Stimulated activated CD8-positive, alpha-beta memory T cell treated with anti-CD3 and anti-CD28 coated beads, Interleukin-7, amount 100 ng/mL, for 48 hours (primary cell): ENCODE measurements around the gene IGLL1.

Source experiments
- DNase-seq, 2 donors: peaks; one replicate each; pipeline ENCODE4 v3.0.0-alpha.2; 2020; ENCODE audit warnings: low read depth in 1 of 2; ENCODE audit errors: extremely low read depth in 1 of 2

Gene IGLL1

DNA sequence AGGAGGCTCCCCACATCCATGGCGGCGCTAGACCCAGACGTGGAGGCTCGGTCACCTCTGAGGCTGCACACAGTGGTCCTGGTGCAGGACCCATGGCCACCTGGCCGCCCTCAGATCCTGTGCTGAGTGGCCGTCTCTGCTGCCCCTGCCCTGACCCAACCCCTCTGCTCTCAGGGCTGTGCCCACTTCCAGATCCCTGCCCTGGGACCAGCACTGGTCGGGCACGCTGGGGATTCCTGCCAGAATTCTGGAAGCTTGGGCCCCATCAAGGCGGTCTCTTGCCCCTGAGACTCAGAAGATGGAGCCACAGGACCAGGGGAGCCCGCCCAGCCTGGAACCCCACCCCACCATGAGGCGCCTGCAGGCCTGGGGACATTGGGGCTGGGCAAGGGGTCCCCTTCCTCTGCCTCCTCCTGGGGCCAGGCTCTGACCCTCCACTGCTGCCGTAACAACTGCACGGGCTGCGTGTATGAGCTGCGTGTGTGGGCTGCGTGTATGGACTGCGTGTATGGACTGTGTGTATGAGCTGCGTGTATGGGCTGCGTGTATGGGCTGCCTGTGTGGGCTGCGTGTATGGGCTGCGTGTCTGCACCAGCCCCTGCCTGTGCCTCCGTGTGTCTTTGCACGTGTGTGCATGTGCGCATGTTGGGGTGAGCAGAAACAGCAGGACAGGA is 48.7 kb downstream of the IGLL1 start:
- DNase-seq, result no peak

GRCh38 chr22:23530766-23531282 is 49.3 kb downstream of the IGLL1 start:
- no peak for DNase-seq

DNA sequence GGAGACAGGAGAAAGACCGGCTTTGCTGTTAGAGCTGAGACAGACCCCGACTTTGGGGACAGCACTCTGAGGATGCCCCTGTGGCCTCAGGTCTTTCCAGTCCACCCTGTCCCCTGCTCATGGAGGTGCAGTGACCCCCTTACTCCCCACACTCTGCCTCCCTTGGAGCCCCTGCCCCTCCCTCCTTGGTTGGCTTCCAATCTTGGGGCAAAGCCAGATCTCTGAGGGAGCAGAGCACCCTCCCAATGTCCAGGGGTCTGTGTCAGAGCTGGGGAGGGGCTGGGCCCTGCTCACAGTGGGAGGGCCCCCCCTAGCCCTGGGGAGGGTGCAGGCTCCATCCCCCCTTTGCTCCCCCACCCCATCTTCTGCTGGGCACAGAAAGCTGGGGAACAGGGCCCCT is 50.0 kb downstream of the IGLL1 start:
- no peak for DNase-seq

GRCh38 chr22:23529166-23530103 is 50.7 kb downstream of the IGLL1 start:
- DNase-seq, result no peak

DNA sequence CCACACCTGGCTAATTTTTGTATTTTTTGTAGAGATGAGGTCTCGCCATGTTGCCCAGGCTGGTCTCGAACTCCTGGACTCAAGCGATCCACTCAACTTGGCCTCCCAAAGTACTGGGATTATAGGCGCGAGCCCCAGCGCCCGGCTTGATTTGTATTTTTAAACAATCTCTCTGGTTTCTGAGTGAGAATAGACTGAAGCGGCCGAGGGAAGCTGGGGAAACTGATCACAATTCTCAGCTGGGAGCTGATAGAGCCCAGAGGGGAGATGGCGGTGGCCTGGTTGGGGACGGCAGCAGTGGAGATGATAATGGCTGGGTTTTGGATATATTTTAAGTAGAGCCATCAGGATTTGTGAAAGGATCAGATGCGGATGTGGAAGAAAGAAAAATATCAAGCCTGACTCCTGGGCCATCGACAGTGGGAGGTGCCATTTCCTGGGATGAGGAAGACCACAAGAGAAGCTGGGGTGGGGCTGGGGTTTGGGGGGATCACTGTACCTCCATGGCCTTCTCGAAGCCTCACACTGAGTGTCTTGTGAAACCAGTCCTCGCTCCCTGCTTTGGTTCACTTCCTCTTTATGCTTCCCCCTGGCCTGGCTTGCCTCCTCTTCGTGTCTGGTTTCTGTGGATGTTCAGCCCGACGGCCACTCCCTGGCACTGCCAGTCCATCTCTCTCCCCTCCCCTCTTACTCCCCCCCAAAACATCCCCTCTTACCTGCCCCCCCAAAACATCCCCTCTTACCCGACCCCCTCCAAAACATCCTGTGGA is 51.9 kb downstream of the IGLL1 start:
- DNase-seq, result no peak

DNA sequence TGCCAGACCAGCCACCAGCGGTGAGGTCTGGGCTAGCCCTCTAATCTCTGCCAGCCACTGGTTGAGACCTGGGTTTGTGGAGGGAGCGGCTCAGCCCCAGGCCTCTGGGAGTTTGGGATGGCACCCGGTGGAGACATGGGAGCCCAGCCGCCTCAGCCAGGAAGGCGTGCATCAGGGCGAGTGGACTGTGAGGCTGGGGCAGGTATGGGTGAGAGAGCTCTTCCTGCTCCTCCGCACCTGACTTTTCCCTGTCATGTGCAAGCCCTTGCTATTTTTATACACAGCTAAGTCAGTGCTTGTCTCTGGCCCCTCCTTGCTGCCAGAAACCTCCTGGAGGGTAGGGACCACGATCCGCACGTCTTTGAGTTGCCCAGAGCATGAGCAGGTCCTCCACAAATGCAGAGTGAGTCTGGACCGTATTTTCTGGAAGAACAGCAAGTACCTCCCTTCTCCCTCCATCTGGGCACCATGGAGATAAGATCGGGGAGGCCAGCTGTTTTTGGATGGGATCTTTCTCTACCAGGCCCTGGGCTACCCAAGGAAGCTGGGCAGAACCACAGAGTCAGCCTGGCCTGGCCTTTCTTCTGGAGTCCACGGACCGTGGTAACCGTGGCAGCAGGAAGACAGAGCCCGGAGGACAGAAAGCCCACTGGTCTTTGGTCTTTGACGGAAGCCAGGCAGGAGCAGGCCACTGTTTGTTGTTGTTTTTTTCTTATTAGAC is 53.3 kb downstream of the IGLL1 start:
- no peak for DNase-seq

DNA sequence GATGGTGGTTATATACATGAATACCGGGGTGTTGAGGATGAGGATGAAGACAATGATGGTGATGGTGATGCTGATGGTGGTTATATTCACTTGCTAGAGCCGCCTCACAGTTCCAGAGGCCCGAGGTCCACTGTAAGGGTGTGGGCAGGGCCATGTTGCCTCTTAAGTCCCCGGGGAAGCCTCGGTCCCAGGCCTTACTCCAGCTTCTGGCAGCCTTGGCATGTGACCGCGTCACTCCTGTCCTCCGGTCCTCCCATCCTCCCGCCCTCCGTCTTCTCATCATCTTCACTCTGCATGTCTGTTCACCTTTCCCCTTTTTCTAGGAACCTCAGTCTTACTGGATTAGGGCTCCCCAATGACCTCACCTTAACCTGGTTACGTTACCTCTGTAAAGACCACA is 54.6 kb downstream of the IGLL1 start:
- no peak for DNase-seq

DNA sequence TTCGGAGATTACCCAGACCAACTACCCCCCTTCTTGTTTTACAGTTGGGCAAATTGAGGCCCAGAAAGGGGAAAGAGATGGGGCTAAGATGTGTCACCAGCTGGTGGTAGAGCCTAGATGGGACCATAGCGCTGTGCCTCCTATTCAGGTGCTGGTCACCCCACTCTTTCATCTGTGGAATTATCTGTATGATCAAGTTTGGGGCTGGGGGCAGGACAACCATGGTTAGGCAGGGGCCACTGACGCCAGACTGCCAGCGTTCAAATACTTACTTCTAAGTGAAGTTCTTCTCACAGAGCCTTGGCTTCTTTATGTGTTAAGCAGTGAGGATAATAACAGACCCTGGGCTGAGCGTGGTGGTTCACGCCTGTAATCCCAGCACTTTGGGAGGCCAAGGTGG is 55.9 kb downstream of the IGLL1 start:
- DNase-seq, result no peak

- DNase-seq, result no peak
Observed at GRCh38 chr22:23523713-23524112, 56.4 kb downstream of the IGLL1 start.
